HG02678 (cell line): ENCODE data around the gene BICD2.

ENCODE experiments used
- ATAC-seq: cut with Tn5 transposase; IDR thresholded peaks from one replicate; pipeline ENCODE4 v1.9.1; 2021; ENCODE audit warnings: mild to moderate bottlenecking, moderate library complexity; ENCODE audit not compliant: unreplicated experiment

The BICD2 gene

GRCh38 chr9:92716557-92716956, 48.1 kb downstream of the BICD2 start:
- peak; percentile 53 for ATAC-seq

GRCh38 chr9:92715488-92716231, 49.0 kb downstream of the BICD2 start:
- no peak for ATAC-seq

- ATAC-seq, result no peak
Observed at GRCh38 chr9:92714787-92715487, 49.7 kb downstream of the BICD2 start.

GRCh38 chr9:92714016-92714415, 50.6 kb downstream of the BICD2 start:
- ATAC-seq, result no peak

GRCh38 chr9:92713528-92713927, 51.1 kb downstream of the BICD2 start:
- no peak for ATAC-seq

GRCh38 chr9:92712767-92713166, 51.9 kb downstream of the BICD2 start:
- ATAC-seq, result no peak

GRCh38 chr9:92711844-92712243, 52.8 kb downstream of the BICD2 start:
- ATAC-seq, result no peak

- no peak for ATAC-seq
Observed at GRCh38 chr9:92711146-92711545, 53.5 kb downstream of the BICD2 start.

GRCh38 chr9:92710368-92710767, 54.3 kb downstream of the BICD2 start:
- no peak for ATAC-seq

GRCh38 chr9:92709954-92710353, 54.7 kb downstream of the BICD2 start:
- ATAC-seq, result no peak

GRCh38 chr9:92709240-92709639, 55.4 kb downstream of the BICD2 start:
- ATAC-seq, result no peak

GRCh38 chr9:92707530-92707929, 57.1 kb downstream of the BICD2 start:
- ATAC-seq, result no peak

- peak; percentile 41 for ATAC-seq
Observed at GRCh38 chr9:92706218-92706940, 58.3 kb downstream of the BICD2 start.

- no peak for ATAC-seq
Observed at GRCh38 chr9:92704528-92704927, 60.1 kb downstream of the BICD2 start.

GRCh38 chr9:92696619-92697018, 68.0 kb downstream of the BICD2 start:
- no peak for ATAC-seq

- ATAC-seq, result no peak
Observed at GRCh38 chr9:92686954-92687353, 77.7 kb downstream of the BICD2 start.

GRCh38 chr9:92685022-92685421, 79.6 kb downstream of the BICD2 start:
- no peak for ATAC-seq

- ATAC-seq, result no peak
Observed at GRCh38 chr9:92682269-92682668, 82.4 kb downstream of the BICD2 start.

GRCh38 chr9:92680166-92681119, 84.2 kb downstream of the BICD2 start:
- no peak for ATAC-seq

- ATAC-seq, result no peak
Observed at GRCh38 chr9:92679413-92680165, 85.0 kb downstream of the BICD2 start.
